T follicular helper cell (primary cell): ENCODE data around the gene FAM171A1.
"Not testable (repeated sequence)": the region's sequence is repeated elsewhere in the genome, so short reads cannot be mapped to it uniquely, and the experiment has no call there.

Source experiments
- DNase-seq: peaks from one replicate; pipeline ENCODE4 v3.0.0-alpha.2; 2020; ENCODE audit warnings: low read depth

The FAM171A1 gene

DNA sequence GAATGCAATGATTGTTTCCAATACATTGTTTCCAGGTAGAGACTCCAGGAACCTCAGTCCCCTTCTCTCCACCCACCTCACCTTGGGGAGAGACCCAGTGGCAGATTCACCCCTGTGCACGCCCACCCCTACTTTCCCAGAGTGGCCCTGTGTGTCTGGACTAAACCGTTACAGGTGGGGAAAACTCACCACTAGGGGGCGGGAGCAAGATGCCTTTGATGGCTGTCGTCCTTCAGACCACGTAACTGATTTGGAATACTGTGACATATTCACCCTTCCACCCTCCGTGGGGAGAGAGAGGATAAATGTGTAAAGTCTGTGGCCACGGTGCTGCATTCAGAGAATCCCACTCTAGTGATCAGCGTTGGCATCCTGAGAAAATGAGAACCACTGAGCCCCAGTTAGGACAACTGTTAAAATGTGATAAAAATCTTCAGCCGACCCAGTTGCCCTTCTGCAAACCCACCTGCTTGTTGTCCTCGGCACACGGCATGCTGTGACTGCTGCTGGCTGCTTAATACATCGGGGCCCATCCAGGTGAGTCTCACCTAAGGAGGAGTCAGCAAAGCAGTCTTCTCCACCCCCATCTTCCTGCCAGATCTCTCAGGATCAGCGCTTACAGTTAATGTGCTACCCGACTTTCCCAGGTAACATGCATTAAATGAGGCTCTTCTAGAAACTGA lies 161.1 kb downstream of the FAM171A1 start:
- peak; percentile 72 for DNase-seq

GRCh38 chr10:15208221-15208620 lies 162.9 kb downstream of the FAM171A1 start:
- DNase-seq = no peak

- not testable (repeated sequence) for DNase-seq
Measured at GRCh38 chr10:15207410-15207809, 163.7 kb downstream of the FAM171A1 start.

DNA sequence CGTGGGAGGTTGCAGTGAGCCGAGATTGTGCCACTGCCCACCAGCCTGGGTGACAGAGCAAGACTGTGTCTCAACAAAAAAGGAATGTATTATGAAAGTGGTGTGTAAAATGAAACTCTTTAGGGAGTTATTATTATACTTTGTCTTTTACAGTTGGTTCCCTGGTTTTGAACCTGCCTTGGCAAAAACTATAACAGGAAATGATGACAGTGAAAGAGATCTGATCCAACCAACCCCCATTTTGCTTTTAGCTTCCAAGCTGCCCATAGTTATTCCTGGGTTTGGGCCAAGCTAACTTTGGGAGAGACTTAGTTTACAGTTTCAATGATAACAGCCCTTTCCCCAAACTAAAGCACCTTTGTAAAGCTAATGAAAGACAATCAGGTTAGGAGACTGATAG lies 168.4 kb downstream of the FAM171A1 start:
- no peak for DNase-seq

- DNase-seq = not testable (repeated sequence)
Measured at GRCh38 chr10:15202301-15202621, 168.8 kb downstream of the FAM171A1 start.

DNA sequence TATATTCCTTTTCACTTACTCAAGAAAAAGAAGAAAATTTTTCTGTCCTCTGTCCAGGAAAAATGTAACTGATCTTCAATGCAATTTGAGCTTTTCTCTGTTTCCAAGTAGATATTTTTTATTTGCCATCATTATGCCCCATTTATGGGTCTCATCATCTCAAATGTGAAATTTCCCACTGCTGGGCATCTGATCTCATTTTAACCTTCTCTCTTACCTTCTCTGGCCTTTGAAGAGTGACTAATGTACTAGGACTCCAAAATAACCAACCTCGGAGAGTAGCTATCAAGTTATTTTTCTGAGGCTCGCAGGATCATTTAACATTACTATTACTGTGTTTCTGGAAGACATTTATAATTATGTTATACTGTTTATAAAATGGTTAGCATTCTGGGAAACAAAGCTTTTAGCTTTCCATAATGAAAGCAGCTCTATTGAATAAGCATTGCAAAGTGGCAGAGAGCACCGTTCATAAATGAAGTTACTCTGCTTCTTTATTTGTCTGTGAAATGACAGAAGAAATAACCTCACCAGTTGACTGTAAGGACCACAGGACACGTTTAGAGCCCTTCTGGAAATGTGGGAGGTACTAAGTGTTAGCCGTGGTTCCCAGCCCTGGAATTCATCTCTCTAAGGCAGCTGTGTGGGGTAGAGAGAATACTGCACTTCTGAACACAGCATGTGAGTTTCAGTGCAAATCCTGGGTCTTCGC lies 169.3 kb downstream of the FAM171A1 start:
- DNase-seq = no peak

DNA sequence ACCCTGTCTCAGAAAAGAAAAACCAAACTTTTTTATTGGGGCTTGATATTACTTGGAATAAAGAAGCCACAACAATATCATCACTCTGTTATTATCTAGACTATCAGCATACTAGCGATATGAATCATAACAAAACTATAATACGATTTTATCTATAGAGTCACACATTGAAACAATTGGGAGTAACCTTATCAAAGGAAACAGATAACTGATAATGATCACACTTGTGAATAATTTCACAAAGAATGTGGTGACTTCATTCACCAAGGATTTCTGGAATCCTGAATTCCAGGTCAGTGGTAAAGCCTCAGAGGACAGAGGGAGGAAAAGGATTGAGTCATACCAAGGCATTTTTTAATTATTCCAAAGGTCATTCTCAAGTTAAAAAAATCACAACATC lies 170.5 kb downstream of the FAM171A1 start:
- no peak for DNase-seq

GRCh38 chr10:15197911-15198310 lies 173.2 kb downstream of the FAM171A1 start:
- no peak for DNase-seq

DNA sequence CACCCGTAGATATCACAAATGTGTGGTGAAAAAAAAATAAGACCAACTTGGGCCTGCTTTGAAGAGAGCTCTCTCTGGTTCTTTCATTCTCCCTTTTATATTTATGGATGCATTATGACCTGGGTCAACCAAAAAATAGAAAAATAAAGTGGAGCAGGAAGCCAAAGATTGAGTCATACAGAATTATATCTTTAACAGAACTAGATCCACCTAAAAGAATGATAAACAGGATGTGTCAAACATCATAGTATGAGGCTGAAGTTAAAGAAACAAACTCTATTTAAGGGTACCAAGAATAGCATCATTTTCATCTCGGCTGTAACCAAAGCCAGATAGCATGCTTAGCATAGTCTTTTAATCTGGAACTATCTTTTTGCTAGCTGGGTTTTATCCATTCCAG lies 173.8 kb downstream of the FAM171A1 start:
- no peak for DNase-seq

DNA sequence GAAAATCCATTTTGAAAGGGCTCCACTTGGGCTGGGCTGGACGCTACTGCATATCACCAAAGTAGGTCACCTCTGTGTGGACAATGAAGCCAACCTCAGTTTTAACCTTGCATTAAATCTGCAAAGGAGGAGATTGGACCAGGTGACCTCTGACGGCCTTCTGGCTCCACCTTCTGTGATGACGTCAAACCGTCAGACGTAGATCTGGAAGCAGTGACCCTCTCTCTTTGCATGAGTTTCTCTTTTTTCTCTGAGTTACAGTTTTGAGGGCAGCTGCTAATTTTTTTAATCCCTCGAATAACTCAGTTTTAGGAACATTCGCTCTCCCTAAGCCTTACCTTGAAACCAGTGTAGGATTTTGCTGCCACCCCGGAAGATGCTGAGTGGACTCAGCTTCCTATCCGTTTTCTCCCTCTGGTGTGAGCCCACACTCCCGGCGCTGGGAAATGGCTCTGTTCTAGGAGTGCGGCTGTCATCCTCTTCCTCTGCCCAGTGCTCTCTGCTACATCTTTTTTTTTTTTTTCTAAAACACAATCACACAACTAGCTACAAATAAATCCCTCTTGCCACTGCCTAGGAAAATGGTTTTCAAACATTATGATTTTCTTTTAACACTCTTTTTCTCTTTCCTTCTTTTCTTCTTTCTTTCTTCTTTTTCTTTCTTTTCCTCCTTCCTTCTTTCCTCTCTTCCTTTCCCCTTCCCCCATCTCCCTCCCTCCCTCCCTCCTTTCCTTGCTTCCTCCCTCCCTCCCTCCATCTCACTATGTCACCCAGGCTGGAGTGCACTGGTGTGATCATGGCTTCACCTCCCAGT lies 174.9 kb downstream of the FAM171A1 start:
- no peak for DNase-seq

- DNase-seq = no peak
Measured at GRCh38 chr10:15189133-15189885, 181.8 kb downstream of the FAM171A1 start.

GRCh38 chr10:15188603-15189002 lies 182.5 kb downstream of the FAM171A1 start:
- no peak for DNase-seq

DNA sequence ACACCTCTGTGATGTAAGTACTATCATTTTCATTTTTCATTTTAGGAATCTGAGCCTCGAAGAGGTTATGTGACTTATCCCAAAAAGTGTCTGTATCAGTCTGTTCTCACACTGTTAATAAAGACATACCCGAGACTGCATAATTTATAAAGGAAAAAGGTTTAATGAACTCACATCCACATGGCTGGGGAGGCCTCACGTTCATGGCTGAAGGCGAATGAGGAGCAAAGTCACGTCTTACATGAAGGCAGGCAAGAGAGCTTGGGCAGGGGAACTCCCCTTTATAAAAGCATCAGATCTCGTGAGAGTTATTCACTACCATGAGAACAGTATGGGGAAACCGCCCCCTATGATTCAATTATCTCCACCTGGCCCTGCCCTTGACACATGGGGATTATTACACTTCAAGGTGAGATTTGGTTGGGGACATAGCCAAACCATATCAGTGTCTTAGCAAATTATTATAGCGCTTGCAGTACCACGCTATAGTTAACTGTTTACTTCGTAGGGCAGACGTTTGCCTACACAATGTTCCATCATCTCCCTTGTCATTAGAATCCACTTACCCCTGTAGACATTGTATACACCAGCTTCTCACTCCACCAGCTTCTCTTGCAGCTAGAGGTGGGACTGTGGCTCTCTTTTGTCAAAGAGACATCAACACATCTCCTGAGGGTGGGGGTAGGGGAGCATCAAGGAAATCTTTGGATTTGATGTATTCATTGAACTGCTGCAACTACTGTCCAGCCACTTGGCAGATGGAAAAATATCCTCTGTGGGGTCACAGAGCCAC lies 187.2 kb downstream of the FAM171A1 start:
- no peak for DNase-seq

GRCh38 chr10:15182540-15183207 lies 188.4 kb downstream of the FAM171A1 start:
- no peak for DNase-seq

GRCh38 chr10:15181576-15182156 lies 189.4 kb downstream of the FAM171A1 start:
- no peak for DNase-seq

DNA sequence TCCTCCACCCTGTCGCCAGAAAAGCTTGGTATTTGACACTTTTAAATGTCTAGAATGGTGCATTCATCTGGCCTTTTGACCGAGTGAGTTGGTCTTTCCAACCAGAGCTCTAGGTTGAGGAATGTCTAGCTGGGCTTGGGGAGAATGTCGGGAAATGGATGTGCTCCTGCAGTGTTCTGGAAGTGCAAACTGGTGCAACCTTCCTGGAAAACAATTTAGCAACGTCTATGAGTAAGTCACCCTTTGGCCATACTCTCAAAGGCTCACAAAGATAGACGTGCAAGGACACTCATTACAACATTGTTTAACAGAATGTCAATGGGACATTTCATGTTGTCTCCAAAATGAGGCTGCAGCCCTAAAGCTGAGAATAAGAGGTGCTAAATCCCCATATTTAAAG lies 190.4 kb downstream of the FAM171A1 start:
- DNase-seq = no peak

- no peak for DNase-seq
Measured at GRCh38 chr10:15176269-15176668, 194.8 kb downstream of the FAM171A1 start.

GRCh38 chr10:15175587-15175986 lies 195.5 kb downstream of the FAM171A1 start:
- no peak for DNase-seq

- DNase-seq = no peak
Measured at GRCh38 chr10:15172306-15172840, 198.7 kb downstream of the FAM171A1 start.
